ENCODE results near the gene TMEM80.

DNA sequence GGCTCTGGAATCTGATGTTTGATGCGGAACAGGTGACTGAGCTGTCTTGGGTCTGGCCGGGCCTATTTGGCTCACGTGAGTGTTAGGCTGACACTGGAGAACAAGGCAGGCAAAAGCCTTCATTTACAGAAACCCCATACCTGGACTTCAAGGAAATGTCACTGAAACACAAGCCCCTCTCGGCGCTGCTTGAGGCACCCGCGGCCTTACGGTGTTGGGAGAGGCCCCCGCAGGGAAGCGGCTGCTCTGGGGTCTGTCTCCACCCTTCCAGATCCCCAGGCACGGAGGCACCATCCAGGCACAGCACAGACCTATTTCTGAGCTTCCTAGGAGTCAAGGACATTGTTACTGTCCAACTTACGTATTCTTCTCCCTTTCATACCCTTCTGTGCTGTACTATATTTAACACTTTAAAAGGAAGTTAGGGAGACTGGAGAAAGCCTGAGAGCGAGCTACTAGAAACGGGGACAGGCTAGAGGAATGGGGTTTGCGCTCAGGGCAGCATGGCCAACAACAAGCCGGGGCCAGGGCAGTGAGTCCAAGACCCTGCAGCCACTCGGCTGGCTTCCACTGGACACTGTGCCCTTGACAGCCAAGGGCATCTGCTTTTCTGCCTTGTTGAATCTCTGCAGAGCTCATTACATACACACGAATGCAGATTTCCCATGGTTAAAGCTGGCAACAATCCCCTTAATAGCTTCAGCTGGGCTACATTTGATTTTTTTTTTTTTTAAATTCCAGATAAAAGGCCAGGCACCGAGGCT is 34.8 kb upstream of the TMEM80 start:
- TF ChIP-seq, protein P1, sequence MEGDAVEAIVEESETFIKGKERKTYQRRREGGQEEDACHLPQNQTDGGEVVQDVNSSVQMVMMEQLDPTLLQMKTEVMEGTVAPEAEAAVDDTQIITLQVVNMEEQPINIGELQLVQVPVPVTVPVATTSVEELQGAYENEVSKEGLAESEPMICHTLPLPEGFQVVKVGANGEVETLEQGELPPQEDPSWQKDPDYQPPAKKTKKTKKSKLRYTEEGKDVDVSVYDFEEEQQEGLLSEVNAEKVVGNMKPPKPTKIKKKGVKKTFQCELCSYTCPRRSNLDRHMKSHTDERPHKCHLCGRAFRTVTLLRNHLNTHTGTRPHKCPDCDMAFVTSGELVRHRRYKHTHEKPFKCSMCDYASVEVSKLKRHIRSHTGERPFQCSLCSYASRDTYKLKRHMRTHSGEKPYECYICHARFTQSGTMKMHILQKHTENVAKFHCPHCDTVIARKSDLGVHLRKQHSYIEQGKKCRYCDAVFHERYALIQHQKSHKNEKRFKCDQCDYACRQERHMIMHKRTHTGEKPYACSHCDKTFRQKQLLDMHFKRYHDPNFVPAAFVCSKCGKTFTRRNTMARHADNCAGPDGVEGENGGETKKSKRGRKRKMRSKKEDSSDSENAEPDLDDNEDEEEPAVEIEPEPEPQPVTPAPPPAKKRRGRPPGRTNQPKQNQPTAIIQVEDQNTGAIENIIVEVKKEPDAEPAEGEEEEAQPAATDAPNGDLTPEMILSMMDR (IDR thresholded peaks at IDR 0.05 in 8 of 11, conservative IDR thresholded peaks at IDR 0.05 in 3 of 11), result no peak
- no peak for TF ChIP-seq POLR2A (IDR thresholded peaks at IDR 0.05)
